Stimulated activated memory B cell treated with anti-CD40 and anti-IgM and Interleukin-4, amounts not matched to agents 10 μg/mL and 1 μg/mL and 100 μg/mL, for 72 hours (primary cell): ENCODE measurements around the gene SHISAL2B.

Experiments
- ATAC-seq: fragments of 150-1000 bp; cut with Tn5 transposase; 2 replicates; pipeline ENCODE4 v1.10.0; 2021
- H3K27ac Mint-ChIP-seq: one replicate; pipeline ENCODE4 v1.8.0; 2022; ENCODE audit warnings: mild to moderate bottlenecking, mixed read lengths
- H3K27me3 Mint-ChIP-seq: one replicate; pipeline ENCODE4 v1.8.0; 2022; ENCODE audit warnings: mixed read lengths
- H3K36me3 Mint-ChIP-seq: one replicate; pipeline ENCODE4 v1.8.0; 2022; ENCODE audit warnings: mixed read lengths
- H3K4me1 Mint-ChIP-seq: one replicate; pipeline ENCODE4 v1.8.0; 2022; ENCODE audit warnings: mixed read lengths
- H3K4me3 Mint-ChIP-seq: one replicate; pipeline ENCODE4 v1.8.0; 2022; ENCODE audit warnings: mild to moderate bottlenecking, moderate library complexity, mixed read lengths
- H3K9me3 Mint-ChIP-seq: one replicate; pipeline ENCODE4 v1.8.0; 2022; ENCODE audit warnings: mixed read lengths

SHISAL2B gene

DNA sequence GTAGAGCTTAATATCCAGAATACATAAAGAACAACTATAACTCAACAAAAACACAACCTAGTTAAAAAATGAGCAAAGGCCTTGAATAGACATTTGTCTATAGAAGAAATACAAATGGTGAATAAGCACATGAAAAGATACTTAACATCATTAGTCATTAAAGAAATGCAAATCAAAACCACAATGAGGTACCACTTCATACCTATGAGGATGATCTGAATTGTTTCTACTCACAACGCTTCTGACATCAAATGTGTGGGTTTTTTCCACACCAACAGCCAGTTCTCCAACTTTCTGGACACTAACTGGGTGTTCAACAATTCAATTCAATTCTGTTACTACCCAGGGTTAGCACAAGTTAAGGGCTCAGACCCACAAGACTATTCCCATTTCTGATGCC is 56.1 kb downstream of the SHISAL2B start:
- H3K9me3 Mint-ChIP-seq = no peaks in the 10 kb centered on the region
- peaks cover 30% of the 10 kb centered on the region for H3K36me3 Mint-ChIP-seq
- no peak overlapping the region for H3K4me3 Mint-ChIP-seq
- ATAC-seq = no peak
- H3K27ac Mint-ChIP-seq = no peak overlapping the region
- no peaks in the 10 kb centered on the region for H3K27me3 Mint-ChIP-seq
- peaks cover 8% of the 10 kb centered on the region for H3K4me1 Mint-ChIP-seq

DNA sequence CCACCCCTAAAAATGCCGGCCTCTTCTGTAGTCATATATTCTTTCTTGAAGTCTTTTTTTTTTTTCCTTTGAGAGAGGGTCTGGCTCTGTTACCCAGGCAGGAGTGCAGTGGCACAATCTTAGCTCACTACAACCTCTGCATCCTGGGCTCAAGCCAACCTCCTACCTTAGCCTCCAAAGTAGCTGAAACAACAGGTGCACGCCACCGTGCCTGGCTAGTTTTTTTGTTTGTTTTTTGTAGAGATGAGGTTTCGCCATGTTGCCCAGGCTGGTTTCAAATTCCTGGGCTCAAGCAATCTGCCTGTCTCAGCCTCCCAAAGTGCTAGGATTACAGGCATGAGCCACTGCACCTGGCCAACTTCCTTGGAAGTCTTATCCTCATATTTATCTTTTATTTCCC is 59.1 kb downstream of the SHISAL2B start:
- H3K9me3 Mint-ChIP-seq = no peaks in the 10 kb centered on the region
- peaks cover 8% of the 10 kb centered on the region for H3K4me1 Mint-ChIP-seq
- H3K4me3 Mint-ChIP-seq = no peak overlapping the region
- H3K27ac Mint-ChIP-seq = no peak overlapping the region
- ATAC-seq = no peak
- no peaks in the 10 kb centered on the region for H3K27me3 Mint-ChIP-seq
- peaks cover 30% of the 10 kb centered on the region for H3K36me3 Mint-ChIP-seq

DNA sequence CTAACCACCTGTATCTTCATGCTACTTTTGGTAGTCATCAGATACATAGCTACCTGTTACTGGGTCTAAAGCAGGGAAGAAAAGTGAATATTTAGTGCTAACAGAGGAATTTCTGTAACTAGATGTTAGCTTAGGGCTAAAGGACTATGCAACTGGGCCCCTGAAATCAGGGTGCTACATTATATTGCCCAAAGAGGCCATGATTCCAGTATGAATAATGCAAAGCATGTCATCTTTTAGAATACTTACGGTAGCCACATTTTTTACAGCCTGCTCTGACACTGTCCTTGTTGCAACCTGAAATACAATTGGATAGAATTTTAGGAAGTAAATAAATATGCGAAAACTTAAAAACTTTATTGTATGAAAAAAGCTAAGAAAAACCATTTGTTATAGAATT is 63.8 kb downstream of the SHISAL2B start:
- ATAC-seq = no peak
- H3K4me1 Mint-ChIP-seq = peaks cover 13% of the 10 kb centered on the region
- no peak overlapping the region for H3K27ac Mint-ChIP-seq
- H3K27me3 Mint-ChIP-seq = no peaks in the 10 kb centered on the region
- peaks cover 28% of the 10 kb centered on the region for H3K36me3 Mint-ChIP-seq
- H3K4me3 Mint-ChIP-seq = no peak overlapping the region
- no peaks in the 10 kb centered on the region for H3K9me3 Mint-ChIP-seq

DNA sequence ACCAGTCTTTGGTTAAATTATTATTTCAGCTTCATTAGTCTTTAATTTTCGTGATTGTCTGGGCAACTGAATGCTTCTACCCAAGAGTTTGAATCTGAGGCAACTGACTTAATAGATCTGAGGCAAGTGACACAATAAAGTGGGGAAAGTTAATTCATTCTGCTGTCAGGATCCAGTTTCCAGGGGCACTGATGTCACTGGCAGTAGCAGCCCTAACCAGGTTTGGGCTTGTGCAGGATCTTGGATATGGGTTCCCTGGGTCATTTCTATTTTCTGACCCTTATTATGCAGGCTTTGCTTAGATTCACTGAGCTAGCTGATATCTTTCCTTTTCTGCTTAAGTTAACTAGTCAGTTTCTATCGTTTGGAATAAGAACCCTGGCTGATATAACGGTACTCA is 68.6 kb downstream of the SHISAL2B start:
- H3K27me3 Mint-ChIP-seq = no peaks in the 10 kb centered on the region
- H3K36me3 Mint-ChIP-seq = peaks cover 31% of the 10 kb centered on the region
- H3K4me1 Mint-ChIP-seq = peaks cover 13% of the 10 kb centered on the region
- H3K27ac Mint-ChIP-seq = no peak overlapping the region
- no peak for ATAC-seq
- H3K9me3 Mint-ChIP-seq = no peaks in the 10 kb centered on the region
- H3K4me3 Mint-ChIP-seq = no peak overlapping the region

DNA sequence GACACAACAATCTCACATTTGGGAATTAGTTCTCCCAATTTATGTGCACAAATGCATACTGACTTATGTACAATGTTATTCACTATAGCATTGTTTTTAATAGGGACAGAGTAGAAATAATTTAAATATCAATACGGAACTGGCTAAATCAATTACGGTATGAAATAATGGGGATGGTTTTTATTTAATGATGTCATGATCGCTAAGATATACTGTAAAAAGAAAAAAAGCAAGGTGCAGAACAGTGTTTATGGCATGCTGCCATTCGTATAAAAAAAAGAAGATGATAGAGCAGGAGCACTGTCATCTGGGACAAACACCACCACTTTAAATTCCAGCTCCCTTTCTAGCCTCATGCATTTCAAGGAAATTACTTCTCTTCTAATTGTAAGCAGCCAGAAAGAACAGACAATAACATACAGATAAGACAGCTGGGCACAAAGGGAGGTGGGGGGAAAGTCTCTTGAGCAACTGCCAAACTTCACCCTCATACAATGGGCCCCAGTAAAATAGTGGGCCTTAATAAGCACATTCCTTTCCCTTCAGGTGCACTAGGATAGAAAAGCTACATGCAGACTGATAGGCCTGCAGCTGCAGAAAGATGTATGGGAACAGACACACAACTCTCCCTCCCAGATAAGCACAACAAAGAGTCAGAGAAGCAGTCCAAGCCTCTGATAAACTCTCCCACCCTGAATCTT is 69.8 kb downstream of the SHISAL2B start:
- peaks cover 34% of the 10 kb centered on the region for H3K36me3 Mint-ChIP-seq
- no peak overlapping the region for H3K4me3 Mint-ChIP-seq
- H3K27ac Mint-ChIP-seq = no peak overlapping the region
- H3K27me3 Mint-ChIP-seq = no peaks in the 10 kb centered on the region
- peaks cover 17% of the 10 kb centered on the region for H3K4me1 Mint-ChIP-seq
- no peaks in the 10 kb centered on the region for H3K9me3 Mint-ChIP-seq
- ATAC-seq = no peak

DNA sequence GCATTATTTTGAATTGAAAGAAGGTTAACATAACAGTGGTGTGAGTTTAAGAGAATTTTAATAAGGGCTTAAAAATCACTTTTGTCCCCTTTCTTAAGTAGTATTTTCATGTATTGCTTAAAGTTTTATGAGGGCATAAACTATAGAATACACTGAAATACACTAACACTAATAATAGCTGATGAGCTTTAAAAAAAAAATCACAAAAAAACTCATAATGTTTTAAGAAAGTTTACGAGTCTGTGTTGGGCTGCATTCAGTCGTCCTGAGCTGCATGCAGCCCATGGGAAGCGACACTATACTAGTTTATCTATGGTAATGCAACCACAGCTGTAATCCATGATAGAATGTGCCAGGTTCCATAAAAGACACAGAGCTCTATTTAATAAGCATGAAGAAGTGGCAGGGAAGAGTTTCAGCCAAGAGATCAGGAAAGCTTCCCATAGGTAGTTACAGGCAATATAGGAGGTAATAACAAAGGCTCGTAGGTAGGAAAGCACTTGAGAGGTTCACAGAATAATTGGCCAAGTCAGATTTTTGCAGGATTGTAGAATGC is 73.7 kb downstream of the SHISAL2B start:
- Mint-ChIP-seq H3K27me3 (no peaks in the 10 kb centered on the region), H3K36me3 (peaks cover 34% of the 10 kb centered on the region), H3K4me3 (no peak overlapping the region), H3K27ac (no peak overlapping the region), H3K4me1 (peaks cover 40% of the 10 kb centered on the region), H3K9me3 (no peaks in the 10 kb centered on the region)
- no peak for ATAC-seq

DNA sequence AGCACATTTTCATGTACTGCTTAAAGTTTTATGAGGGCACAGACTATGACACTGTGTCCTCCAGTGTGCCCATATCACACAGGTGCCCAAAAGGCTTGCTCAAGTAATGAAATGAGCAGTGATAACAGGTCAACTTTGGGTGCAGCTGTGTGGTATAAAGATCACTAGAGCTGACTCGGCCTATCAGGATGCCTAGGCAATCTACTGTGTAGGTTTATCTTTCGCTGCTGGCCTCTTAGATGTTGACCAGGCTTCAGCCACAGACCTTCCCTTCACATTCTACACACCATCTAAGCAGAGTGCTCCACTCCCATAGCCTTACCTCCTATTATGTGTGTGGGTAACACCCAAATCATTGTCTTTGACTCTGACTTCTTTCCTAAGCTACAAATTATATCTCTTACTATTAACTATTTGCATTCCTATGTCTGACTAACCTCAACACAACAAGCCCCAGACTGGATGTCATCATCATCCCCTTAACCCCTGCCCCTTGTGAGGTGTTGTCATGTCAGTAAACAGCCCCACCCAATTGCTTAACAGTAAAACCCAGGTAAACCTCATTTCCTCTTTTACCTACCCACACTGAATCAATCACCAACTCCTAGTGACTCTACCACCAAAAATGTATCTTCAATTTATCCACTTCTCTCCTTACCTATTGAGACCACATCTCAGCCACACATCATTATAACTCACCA is 75.7 kb downstream of the SHISAL2B start:
- Mint-ChIP-seq H3K4me1 (peaks cover 49% of the 10 kb centered on the region), H3K36me3 (peaks cover 20% of the 10 kb centered on the region), H3K27me3 (no peaks in the 10 kb centered on the region), H3K4me3 (no peak overlapping the region), H3K27ac (no peak overlapping the region), H3K9me3 (no peaks in the 10 kb centered on the region)
- ATAC-seq = no peak

DNA sequence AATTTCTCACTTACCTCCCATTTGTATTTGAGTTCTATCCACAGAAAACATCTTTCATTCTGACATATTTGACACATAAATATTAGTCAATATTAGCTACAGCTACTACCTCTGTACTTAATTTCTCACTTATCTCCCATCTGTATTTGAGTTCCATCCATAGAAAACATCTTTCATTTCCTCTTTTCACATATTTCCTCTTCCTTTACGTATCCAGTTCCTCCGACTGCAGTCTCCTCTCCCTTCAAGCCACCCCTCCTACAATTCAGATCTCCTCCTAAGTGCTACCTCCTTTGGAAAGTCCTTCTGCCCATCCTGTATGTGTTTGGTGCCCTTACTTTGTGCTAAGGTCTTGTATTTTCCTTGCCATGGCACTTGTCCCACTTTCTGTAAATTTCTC is 76.6 kb downstream of the SHISAL2B start:
- Mint-ChIP-seq H3K27me3 (no peaks in the 10 kb centered on the region), H3K36me3 (peaks cover 18% of the 10 kb centered on the region), H3K27ac (no peak overlapping the region), H3K4me1 (peaks cover 49% of the 10 kb centered on the region), H3K4me3 (peak overlapping the region; percentile 8), H3K9me3 (no peaks in the 10 kb centered on the region)
- no peak for ATAC-seq
